Astrocyte (in vitro differentiated cells and primary cell): ENCODE data around the gene TIGIT.
"Not testable (repeated sequence)": the region's sequence is repeated elsewhere in the genome, so short reads cannot be mapped to it uniquely, and the experiment has no call there.

Experiments
- CTCF ChIP-seq: IDR thresholded peaks from 2 replicates; pipeline ENCODE4 v1.5.1; 2011; ENCODE audit warnings: low read depth, mild to moderate bottlenecking, inconsistent platforms, low read length, moderate library complexity; ENCODE audit not compliant: insufficient read depth
- EZH2 ChIP-seq: IDR thresholded peaks from 2 replicates; pipeline ENCODE4 v1.6.1; 2012; ENCODE audit warnings: mild to moderate bottlenecking, low read length, inconsistent platforms; ENCODE audit not compliant: insufficient read depth

- TF ChIP-seq CTCF, EZH2: not testable (repeated sequence)
Measured at GRCh38 chr3:114276856-114277255, 17.0 kb upstream of the TIGIT start.
